Upper lobe of right lung (tissue), 1 donor: ENCODE data around the gene MICU1. TPM values are rescaled to one million over a fixed set of nuclear protein-coding genes. Genes with fewer than 3 reads are reported as not detected.

Experiments
- ATAC-seq: fragments of 200-7000 bp; cut with Tn5 transposase; one replicate; pipeline ENCODE4 v1.9.1; 2020; ENCODE audit warnings: mild to moderate bottlenecking, moderate library complexity
- DNase-seq: peaks from one replicate; pipeline ENCODE4 v3.0.0-alpha.2; 2020
- H3K27ac ChIP-seq: fragments of 200-600 bp; one replicate; pipeline ENCODE4 v1.8.0; 2022
- H3K27me3 ChIP-seq: fragments of 200-600 bp; one replicate; pipeline ENCODE4 v1.8.0; 2022; ENCODE audit warnings: mild to moderate bottlenecking
- H3K36me3 ChIP-seq: fragments of 200-600 bp; one replicate; pipeline ENCODE4 v1.8.0; 2022
- H3K4me1 ChIP-seq: fragments of 200-600 bp; one replicate; pipeline ENCODE4 v1.8.0; 2022
- H3K4me3 ChIP-seq: fragments of 200-600 bp; one replicate; pipeline ENCODE4 v1.8.0; 2022; ENCODE audit warnings: mild to moderate bottlenecking
- H3K9me3 ChIP-seq: fragments of 200-600 bp; one replicate; pipeline ENCODE4 v1.8.0; 2022
- intact Hi-C: fragments of 100-400 bp; cut with DNase I; formaldehyde crosslinking; loops from one replicate; pipeline ENCODE4 v1.11.0; 2022
- total RNA-seq: library from RNA; stranded (reverse); fragmentation: NEBNext Ultra II Directional; extraction: Animal tissue kit (Norgen Biotek cat#: 25700); gene quantifications from one replicate; pipeline ENCODE4 v1.2.1, GENCODE V29; 2021
- TF ChIP-seq, protein P1 (sequence below): fragments of 200-600 bp; IDR thresholded peaks from one replicate; pipeline ENCODE4 v1.8.0; 2022; ENCODE audit warnings: antibody characterized with exemption
- donor health status: DM: no; HTN: yes; CAD: no; lungs with severe emphysema.

Gene MICU1
- total RNA-seq, 1 donor from 2014 or later = 52.2 TPM

GRCh38 chr10:72567889-72568640 is 57.8 kb downstream of the MICU1 start:
- Histone ChIP-seq H3K4me1 (no peaks in the 10 kb centered on the region), H3K27ac (no peak overlapping the region), H3K9me3 (no peaks in the 10 kb centered on the region), H3K4me3 (no peak overlapping the region), H3K27me3 (no peaks in the 10 kb centered on the region), H3K36me3 (peaks cover 7% of the 10 kb centered on the region)
- DNase-seq = no peak
- ATAC-seq = peak; percentile 40
- intact Hi-C loops = no loop called here
- TF ChIP-seq, protein P1, sequence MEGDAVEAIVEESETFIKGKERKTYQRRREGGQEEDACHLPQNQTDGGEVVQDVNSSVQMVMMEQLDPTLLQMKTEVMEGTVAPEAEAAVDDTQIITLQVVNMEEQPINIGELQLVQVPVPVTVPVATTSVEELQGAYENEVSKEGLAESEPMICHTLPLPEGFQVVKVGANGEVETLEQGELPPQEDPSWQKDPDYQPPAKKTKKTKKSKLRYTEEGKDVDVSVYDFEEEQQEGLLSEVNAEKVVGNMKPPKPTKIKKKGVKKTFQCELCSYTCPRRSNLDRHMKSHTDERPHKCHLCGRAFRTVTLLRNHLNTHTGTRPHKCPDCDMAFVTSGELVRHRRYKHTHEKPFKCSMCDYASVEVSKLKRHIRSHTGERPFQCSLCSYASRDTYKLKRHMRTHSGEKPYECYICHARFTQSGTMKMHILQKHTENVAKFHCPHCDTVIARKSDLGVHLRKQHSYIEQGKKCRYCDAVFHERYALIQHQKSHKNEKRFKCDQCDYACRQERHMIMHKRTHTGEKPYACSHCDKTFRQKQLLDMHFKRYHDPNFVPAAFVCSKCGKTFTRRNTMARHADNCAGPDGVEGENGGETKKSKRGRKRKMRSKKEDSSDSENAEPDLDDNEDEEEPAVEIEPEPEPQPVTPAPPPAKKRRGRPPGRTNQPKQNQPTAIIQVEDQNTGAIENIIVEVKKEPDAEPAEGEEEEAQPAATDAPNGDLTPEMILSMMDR = peak; percentile 39

DNA sequence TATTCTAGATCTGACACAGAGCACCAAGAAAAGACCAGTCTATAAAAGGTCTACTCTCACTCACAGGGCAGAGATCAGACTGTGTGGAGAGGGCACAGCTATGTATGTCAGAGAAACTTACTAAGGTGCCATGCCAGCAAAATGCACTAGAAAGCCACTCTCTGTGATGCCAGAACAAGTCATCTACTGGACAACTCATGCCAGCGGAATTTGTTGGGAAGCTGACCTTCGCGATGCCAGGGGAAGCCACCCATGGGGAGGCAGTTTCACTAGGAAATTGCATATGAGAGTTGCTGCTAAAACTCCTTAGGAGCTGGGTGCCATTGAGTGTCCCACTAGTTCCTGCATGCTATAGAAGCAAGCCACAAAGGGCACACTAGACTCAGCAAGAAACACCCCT is 58.5 kb downstream of the MICU1 start:
- H3K27me3 ChIP-seq = no peaks in the 10 kb centered on the region
- no peaks in the 10 kb centered on the region for H3K4me1 ChIP-seq
- ATAC-seq (peak; percentile 70), DNase-seq (no peak)
- intact Hi-C loops = no loop called here
- H3K4me3 ChIP-seq = no peak overlapping the region
- H3K27ac ChIP-seq = no peak overlapping the region
- TF ChIP-seq, protein P1 = no peak
- no peaks in the 10 kb centered on the region for H3K9me3 ChIP-seq
- H3K36me3 ChIP-seq = peaks cover 11% of the 10 kb centered on the region

GRCh38 chr10:72564596-72564995 is 61.3 kb downstream of the MICU1 start:
- ATAC-seq = peak; percentile 92
- no peak overlapping the region for H3K4me3 ChIP-seq
- no peak for DNase-seq
- H3K9me3 ChIP-seq = no peaks in the 10 kb centered on the region
- intact Hi-C loops = no loop called here
- TF ChIP-seq, protein P1 = no peak
- H3K27ac ChIP-seq = peak overlapping the region; percentile 61
- no peaks in the 10 kb centered on the region for H3K27me3 ChIP-seq
- H3K4me1 ChIP-seq = no peaks in the 10 kb centered on the region
- H3K36me3 ChIP-seq = peaks cover 29% of the 10 kb centered on the region

- ATAC-seq (peak; percentile 31), DNase-seq (no peak)
- Histone ChIP-seq H3K4me1 (no peaks in the 10 kb centered on the region), H3K27ac (peak overlapping the region; percentile 61), H3K9me3 (no peaks in the 10 kb centered on the region), H3K27me3 (no peaks in the 10 kb centered on the region), H3K36me3 (peaks cover 29% of the 10 kb centered on the region), H3K4me3 (no peak overlapping the region)
- intact Hi-C loops = no loop called here
- TF ChIP-seq, protein P1 = no peak
Observed at GRCh38 chr10:72563327-72563932, 62.4 kb downstream of the MICU1 start.

- Histone ChIP-seq H3K4me3 (no peak overlapping the region), H3K27me3 (no peaks in the 10 kb centered on the region), H3K27ac (no peak overlapping the region), H3K36me3 (peaks cover 29% of the 10 kb centered on the region), H3K4me1 (no peaks in the 10 kb centered on the region), H3K9me3 (no peaks in the 10 kb centered on the region)
- no peak for DNase-seq
- TF ChIP-seq, protein P1 = no peak
- intact Hi-C loops = no loop called here
- no peak for ATAC-seq
Observed at GRCh38 chr10:72561745-72562166, 64.1 kb downstream of the MICU1 start.
